ENCODE measurements around the gene TAOK3. TPM values are rescaled to one million over a fixed set of nuclear protein-coding genes. Genes with fewer than 3 reads are reported as not detected.

TAOK3 gene
- total and polyA plus RNA-seq, 2 of the 4 experiments (the other 2 are of a cell fraction) = 26.3 to 54.5 TPM

GRCh38 chr12:118249547-118249946 lies 123.2 kb downstream of the TAOK3 start:
- intact Hi-C loops (cut with micrococcal nuclease) = no loop called here

More at GRCh38 chr12:118249547-118249946, 123.2 kb downstream of the TAOK3 start:
- peaks cover 2% of the 10 kb centered on the region for H3K36me3 ChIP-seq (ENCODE audit: control insufficient read depth, insufficient read depth, low read length)
- H3K9ac ChIP-seq (ENCODE audit: low read depth, low read length) = no peak overlapping the region
- no peak overlapping the region for H2BK5ac ChIP-seq (ENCODE audit: low read depth, low read length, poor library complexity, severe bottlenecking)
- H4K20me1 ChIP-seq (ENCODE audit: insufficient read depth, low read length) = no peaks in the 10 kb centered on the region
- H3K4me2 ChIP-seq (ENCODE audit: low read depth, low read length) = no peak overlapping the region
- H2BK20ac ChIP-seq (ENCODE audit: low read depth, low read length) = no peak overlapping the region
- H3K9me1 ChIP-seq (ENCODE audit: insufficient read depth, low read length) = no peaks in the 10 kb centered on the region
- H3K56ac ChIP-seq (ENCODE audit: extremely low read depth, insufficient read depth, low read length) = no peak overlapping the region
- H4K8ac ChIP-seq (ENCODE audit: low read depth in 2 of 2, low read length in 2 of 2) = no peak overlapping the region
- CTCF ChIA-PET = interaction anchor here (0.6 kb wide), 2 partner anchors 11 to 118 kb away, joined by 3 to 4 read pairs; no protein-coding TSS in a partner anchor
- POLR2A ChIA-PET (ENCODE audit: unreplicated experiment) = interaction anchor here (0.7 kb wide), 1 partner anchor 108 kb away, joined by 6 read pairs; no protein-coding TSS in a partner anchor
- no peaks in the 10 kb centered on the region for H3K9me3 ChIP-seq (ENCODE audit: control insufficient read depth, insufficient read depth, low read length)
- H3K4ac ChIP-seq (ENCODE audit: low read depth, low read length) = no peak overlapping the region
- no peak overlapping the region for H4K91ac ChIP-seq (ENCODE audit: insufficient read depth, low read depth, low read length)
- ATAC-seq (ENCODE audit: low read depth) (no peak), DNase-seq (no peak)
- H3K27me3 ChIP-seq (ENCODE audit: control insufficient read depth, insufficient read depth, low read length) = no peaks in the 10 kb centered on the region
- no peak overlapping the region for H3K27ac ChIP-seq (ENCODE audit: insufficient read depth, low read length)
- H2BK120ac ChIP-seq (ENCODE audit: low read depth, low read length) = no peak overlapping the region
- dilution Hi-C loops (cut with HindIII; ENCODE audit: low sequenced_read_pairs, unreplicated experiment) (no loop called here), in situ Hi-C loops (cut with MboI; ENCODE audit: low sequenced_read_pairs) (no loop called here)
- H2AFZ ChIP-seq (replicated peaks; ENCODE audit: low read length, poor library complexity) = no peak overlapping the region
- no peak overlapping the region; the same call in 1 of the 2 replicates for H2AK5ac ChIP-seq (ENCODE audit: low read depth, low read length)
- no peak overlapping the region for H3K18ac ChIP-seq (ENCODE audit: low read depth, low read length)
- TF ChIP-seq USF2 (IDR thresholded peaks at IDR 0.05; ENCODE audit: low read depth, low read length) (no peak), CEBPB (IDR thresholded peaks at IDR 0.05; ENCODE audit: low read depth, low read length) (no peak), MXI1 (IDR thresholded peaks at IDR 0.05; ENCODE audit: borderline replicate concordance, low read depth, low read length) (no peak), MAZ (IDR thresholded peaks at IDR 0.05; ENCODE audit: borderline replicate concordance, low read depth, low read length) (no peak), MAFK (IDR thresholded peaks at IDR 0.05; ENCODE audit: low read depth, low read length) (no peak), CTCF (conservative IDR thresholded peaks at IDR 0.05; ENCODE audit: low read depth, low read length) (no peak), RCOR1 (IDR thresholded peaks at IDR 0.05; ENCODE audit: insufficient replicate concordance, low read length) (no peak), POLR2A (IDR thresholded peaks at IDR 0.05; ENCODE audit: low read depth, low read length) (no peak), RFX5 (IDR thresholded peaks at IDR 0.05; ENCODE audit: low read depth, low read length) (no peak)
- BruUV-seq (replicated peaks) = no TSS peak
- H2BK15ac ChIP-seq (ENCODE audit: low read depth, low read length) = no peak overlapping the region
- no peak overlapping the region for H2AK9ac ChIP-seq (replicated peaks; ENCODE audit: low read depth, low read length, poor library complexity)
- no peaks in the 10 kb centered on the region for H3K4me1 ChIP-seq (ENCODE audit: control insufficient read depth, insufficient read depth, low read length)
- no peak overlapping the region for H3K4me3 ChIP-seq (ENCODE audit: insufficient read depth, low read depth, low read length)
- H3K14ac ChIP-seq (replicated peaks; ENCODE audit: low read depth, low read length) = no peak overlapping the region; the same call in 1 of the 2 replicates
- no CpG with 5 or more reads among the region's 1 CpG for WGBS, 2 experiments (ENCODE audit: extremely low coverage in 2 of 2, insufficient read length in 1 of 2)
- H3K23ac ChIP-seq (ENCODE audit: low read depth, low read length) = no peak overlapping the region
- no peak overlapping the region for H4K5ac ChIP-seq (ENCODE audit: low read depth, low read length)
- H3K79me1 ChIP-seq (ENCODE audit: low read depth in 1 of 2, low read length in 2 of 2) = peaks cover 0 to 20% of the 10 kb centered on the region in 2 experiments; a peak in 3 of 4 replicates
